PFSK-1 (cell line): Measurements from ENCODE around the gene SEMA3E.

ENCODE experiments used
- FOXP2 ChIP-seq: optimal IDR thresholded peaks from 2 replicates; pipeline ENCODE3; 2011; ENCODE audit warnings: borderline replicate concordance, control low read depth, inconsistent platforms; ENCODE audit not compliant: insufficient read depth; ENCODE audit errors: extremely low read length, extremely low read depth
- POLR2AphosphoS5 ChIP-seq: IDR thresholded peaks from 2 replicates; pipeline ENCODE4 v1.6.1; 2012; ENCODE audit warnings: low read depth, mild to moderate bottlenecking, control low read depth, low read length, moderate library complexity
- REST ChIP-seq, 2 experiments: IDR thresholded peaks; 2 replicates each; pipeline versions ENCODE4 v1.6.1 to v1.8.0; 2011 to 2012; ENCODE audit warnings: low read depth in 2 of 2, low read length in 2 of 2, control low read depth in 1 of 2, inconsistent platforms in 1 of 2, mild to moderate bottlenecking in 1 of 2, moderate library complexity in 1 of 2; ENCODE audit not compliant: insufficient read depth in 1 of 2
- SIN3A ChIP-seq: IDR thresholded peaks from 2 replicates; pipeline ENCODE4 v1.6.1; 2012; ENCODE audit warnings: mild to moderate bottlenecking, low read length, moderate library complexity, borderline replicate concordance; ENCODE audit not compliant: insufficient read depth
- TAF1 ChIP-seq: IDR thresholded peaks from 2 replicates; pipeline ENCODE4 v1.6.1; 2012; ENCODE audit warnings: low read length, control low read depth, borderline replicate concordance; ENCODE audit not compliant: insufficient read depth

GRCh38 chr7:83514977-83515376, 134.0 kb downstream of the SEMA3E start:
- no peak for TF ChIP-seq TAF1
- no peak for TF ChIP-seq POLR2AphosphoS5
- TF ChIP-seq SIN3A, result no peak
- no peak for TF ChIP-seq REST (IDR thresholded peaks at IDR 0.05; ENCODE audit: insufficient read depth in 1 of 2, low read depth in 2 of 2, low read length in 2 of 2)
- no peak for TF ChIP-seq FOXP2
